HL-60 (cell line): ENCODE data around the gene C3orf20.

Experiments used
- SPI1 ChIP-seq: IDR thresholded peaks from 2 replicates; pipeline ENCODE4 v1.6.1; 2012; ENCODE audit warnings: low read depth, mild to moderate bottlenecking, borderline replicate concordance
- TF ChIP-seq, protein P1 (sequence below): IDR thresholded peaks from one replicate; pipeline ENCODE4 v1.5.1; 2011; ENCODE audit warnings: low read length, control low read depth, inconsistent platforms; ENCODE audit not compliant: insufficient read depth

DNA sequence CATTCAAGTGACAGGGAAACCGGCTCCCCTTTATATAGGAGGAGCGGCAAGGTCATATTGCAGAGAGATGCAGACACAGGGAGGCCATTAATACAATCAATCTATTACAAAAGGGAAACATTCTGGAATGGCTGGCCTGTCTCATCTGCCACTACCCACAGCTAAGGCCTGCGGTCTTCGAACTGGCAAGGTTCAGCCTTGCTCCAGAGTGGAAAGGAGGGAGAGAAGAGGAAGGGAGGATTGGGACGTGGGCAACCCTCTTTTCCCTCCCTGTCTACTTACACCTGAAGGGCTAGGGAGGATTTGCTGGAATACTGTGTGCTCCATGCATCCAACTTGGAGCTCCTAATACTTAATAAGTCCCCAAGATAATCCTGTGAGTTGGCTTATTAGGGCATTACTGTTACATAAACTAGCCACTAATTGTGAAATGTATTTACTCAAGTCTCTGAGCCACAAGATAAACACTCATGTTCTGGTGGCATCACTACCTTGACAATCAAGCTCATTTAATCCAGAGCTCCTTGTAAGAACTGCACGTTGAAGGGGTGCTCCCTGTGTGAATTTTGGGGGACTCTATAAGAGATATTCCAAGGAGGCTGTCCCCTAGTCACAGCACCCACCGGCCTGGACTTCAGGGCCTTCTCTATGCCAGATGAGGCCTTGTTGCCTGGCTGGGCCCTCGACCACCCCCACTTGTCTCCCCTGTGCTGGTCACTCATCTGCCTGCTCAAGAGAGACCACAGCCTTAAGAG lies 43.1 kb upstream of the C3orf20 start:
- TF ChIP-seq SPI1: no peak
- TF ChIP-seq, protein P1, sequence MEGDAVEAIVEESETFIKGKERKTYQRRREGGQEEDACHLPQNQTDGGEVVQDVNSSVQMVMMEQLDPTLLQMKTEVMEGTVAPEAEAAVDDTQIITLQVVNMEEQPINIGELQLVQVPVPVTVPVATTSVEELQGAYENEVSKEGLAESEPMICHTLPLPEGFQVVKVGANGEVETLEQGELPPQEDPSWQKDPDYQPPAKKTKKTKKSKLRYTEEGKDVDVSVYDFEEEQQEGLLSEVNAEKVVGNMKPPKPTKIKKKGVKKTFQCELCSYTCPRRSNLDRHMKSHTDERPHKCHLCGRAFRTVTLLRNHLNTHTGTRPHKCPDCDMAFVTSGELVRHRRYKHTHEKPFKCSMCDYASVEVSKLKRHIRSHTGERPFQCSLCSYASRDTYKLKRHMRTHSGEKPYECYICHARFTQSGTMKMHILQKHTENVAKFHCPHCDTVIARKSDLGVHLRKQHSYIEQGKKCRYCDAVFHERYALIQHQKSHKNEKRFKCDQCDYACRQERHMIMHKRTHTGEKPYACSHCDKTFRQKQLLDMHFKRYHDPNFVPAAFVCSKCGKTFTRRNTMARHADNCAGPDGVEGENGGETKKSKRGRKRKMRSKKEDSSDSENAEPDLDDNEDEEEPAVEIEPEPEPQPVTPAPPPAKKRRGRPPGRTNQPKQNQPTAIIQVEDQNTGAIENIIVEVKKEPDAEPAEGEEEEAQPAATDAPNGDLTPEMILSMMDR: no peak
